GM12873 (cell line): ENCODE results near the gene HDAC5.

Experiments used
- CTCF ChIP-seq: IDR thresholded peaks from 2 replicates; pipeline ENCODE4 v1.5.1; 2012; ENCODE audit warnings: low read depth, mild to moderate bottlenecking, moderate library complexity, low read length, control low read depth; ENCODE audit not compliant: insufficient read depth; ENCODE audit errors: missing control alignments

Gene HDAC5

GRCh38 chr17:44110823-44111633 is 12.4 kb downstream of the HDAC5 start:
- TF ChIP-seq CTCF = no peak

- TF ChIP-seq CTCF = no peak
Measured at GRCh38 chr17:44110011-44110686, 13.3 kb downstream of the HDAC5 start.

GRCh38 chr17:44109312-44109630 is 14.2 kb downstream of the HDAC5 start:
- no peak for TF ChIP-seq CTCF

- TF ChIP-seq CTCF = no peak
Measured at GRCh38 chr17:44108440-44109311, 14.8 kb downstream of the HDAC5 start.

- no peak for TF ChIP-seq CTCF
Measured at GRCh38 chr17:44106801-44107200, 16.6 kb downstream of the HDAC5 start.

- no peak for TF ChIP-seq CTCF
Measured at GRCh38 chr17:44105941-44106340, 17.5 kb downstream of the HDAC5 start.

- no peak for TF ChIP-seq CTCF
Measured at GRCh38 chr17:44105483-44105882, 18.0 kb downstream of the HDAC5 start.
